K562 (cell line): ENCODE measurements around the gene ACOT7. TPM values are rescaled to one million over a fixed set of nuclear protein-coding genes. Genes with fewer than 3 reads are reported as not detected.
A peak's percentile ranks its signal among the peaks of the same experiment; 100 is the strongest.

Source experiments
- ATAC-seq: fragments of 200-7000 bp; cut with Tn5 transposase; 3 replicates; pipeline ENCODE4 v1.9.1; 2020; ENCODE audit warnings: moderate library complexity
- BruUV-seq: library from RNA; stranded (reverse); fragments of 400-500 nt; replicated peaks from 2 replicates; lab custom pipeline; 2021; lab: Mats Ljungman, UMichigan
- CTCF ChIA-PET: fragments of 300-600 bp; formaldehyde crosslinking; extraction: SDS; loops from one replicate; lab custom pipeline; 2021; ENCODE audit warnings: low intra/inter-chr PET ratio; lab: Yijun Ruan, JAX
- POLR2A ChIA-PET: fragments of 300-600, 350-650 bp; sonication (Branson Sonifier 250); formaldehyde crosslinking; extraction: SDS; loops from one replicate; lab custom pipeline; 2021; ENCODE audit warnings: antibody characterized with exemption, inconsistent platforms; lab: Yijun Ruan, JAX
- DNase-seq, 4 experiments: peaks; one replicate each; pipeline versions ENCODE4 v3.0.0 to v3.0.0-alpha.2; 2011 to 2018; ENCODE audit warnings: low spot score in 3 of 4, mixed read lengths in 3 of 4; ENCODE audit errors: extremely low read depth in 1 of 4
- FAIRE-seq: peaks from 2 replicates; lab custom pipeline; 2011; peaks lifted over from hg19 to GRCh38; lab: Jason Lieb, UNC
- H2AFZ ChIP-seq: 2 replicates; pipeline ENCODE4 v1.6.0; 2011; ENCODE audit warnings: low read depth, low read length, control low read depth, inconsistent platforms
- H3K27ac ChIP-seq: fragments of 200-600 bp; 3 replicates; pipeline ENCODE4 v1.8.0; 2011; ENCODE audit warnings: low read depth, mild to moderate bottlenecking, control low read depth, inconsistent platforms, low read length, moderate library complexity, mixed read lengths; ENCODE audit errors: extremely low read depth
- H3K27me3 ChIP-seq, 2 experiments: fragments of 300-600 bp in 1 of 2; 2 replicates in 1 of 2; 3 replicates in 1 of 2; pipeline versions ENCODE4 v1.6.0 to v1.8.0; 2011; ENCODE audit warnings: inconsistent platforms in 2 of 2, low read length in 2 of 2, mild to moderate bottlenecking in 1 of 2, mixed read lengths in 1 of 2, moderate library complexity in 1 of 2; ENCODE audit not compliant: control insufficient read depth in 2 of 2, insufficient read depth in 2 of 2
- H3K36me3 ChIP-seq: fragments of 300-600 bp; 3 replicates; pipeline ENCODE4 v1.8.0; 2011; ENCODE audit warnings: mild to moderate bottlenecking, low read length, inconsistent platforms; ENCODE audit not compliant: control insufficient read depth, insufficient read depth
- H3K4me1 ChIP-seq, 2 experiments: fragments of 200-600 bp in 1 of 2; replicated peaks in 1 of 2; 2 replicates in 1 of 2; 3 replicates in 1 of 2; pipeline versions ENCODE4 v1.5.1 to v1.8.0; 2011; ENCODE audit warnings: inconsistent platforms in 2 of 2, low read length in 2 of 2, mild to moderate bottlenecking in 1 of 2, mixed read lengths in 1 of 2, moderate library complexity in 1 of 2; ENCODE audit not compliant: control insufficient read depth in 2 of 2, insufficient read depth in 2 of 2
- H3K4me2 ChIP-seq: 2 replicates; pipeline ENCODE4 v1.6.1; 2011; ENCODE audit warnings: low read length, control low read depth, inconsistent platforms, mixed read lengths; ENCODE audit not compliant: insufficient read depth
- H3K4me3 ChIP-seq: fragments of 200-600 bp; sonication (generic), shearing (Covaris generic); 2 replicates; pipeline ENCODE4 v1.5.1; 2016; ENCODE audit warnings: control low read depth, inconsistent platforms
- H3K79me2 ChIP-seq: fragments of 200-600 bp; 3 replicates; pipeline ENCODE4 v1.8.0; 2011; ENCODE audit warnings: low read length, inconsistent platforms; ENCODE audit not compliant: control insufficient read depth, insufficient read depth
- H3K9ac ChIP-seq, 2 experiments: 2 replicates each; pipeline versions ENCODE4 v1.6.0 to v1.6.1; 2011; ENCODE audit warnings: low read depth in 2 of 2, low read length in 2 of 2, control low read depth in 1 of 2, inconsistent platforms in 1 of 2, mild to moderate bottlenecking in 1 of 2, mixed read lengths in 1 of 2; ENCODE audit not compliant: insufficient read depth in 1 of 2
- H3K9me1 ChIP-seq: one replicate; pipeline ENCODE4 v1.6.0; 2011; ENCODE audit warnings: inconsistent platforms, mild to moderate bottlenecking, low read length, moderate library complexity; ENCODE audit not compliant: control insufficient read depth, insufficient read depth
- H3K9me3 ChIP-seq: replicated peaks from 2 replicates; pipeline ENCODE4 v1.5.1; 2011; ENCODE audit warnings: low read depth, low read length, inconsistent platforms; ENCODE audit not compliant: control insufficient read depth, insufficient read depth
- H4K20me1 ChIP-seq: replicated peaks from 2 replicates; pipeline ENCODE4 v1.6.1; 2011; ENCODE audit warnings: low read length, inconsistent platforms, mixed read lengths; ENCODE audit not compliant: control insufficient read depth, insufficient read depth
- ARID1B ChIP-seq: fragments of 450-650 bp; IDR thresholded peaks from 2 replicates; pipeline ENCODE4 v1.6.1; 2016; ENCODE audit warnings: antibody characterized with exemption, mild to moderate bottlenecking, inconsistent platforms
- ATF3 ChIP-seq, 2 experiments: fragments of 450-650 bp in 1 of 2; sonication (generic) in 1 of 2; formaldehyde crosslinking in 1 of 2; IDR thresholded peaks in 1 of 2; conservative IDR thresholded peaks in 1 of 2; 2 replicates each; pipeline versions ENCODE4 v1.6.1 to v1.8.1; 2016 to 2023; ENCODE audit warnings: mild to moderate bottlenecking in 2 of 2, moderate library complexity in 2 of 2, inconsistent platforms in 1 of 2, missing genetic modification reagents in 1 of 2
- CAMTA2 ChIP-seq: fragments of 250-450 bp; sonication (Bioruptor Pico); conservative IDR thresholded peaks from 2 replicates; pipeline ENCODE4 v1.5.1; 2022
- ETV6 ChIP-seq, 3 experiments: fragments of 150-350 bp in 1 of 3; sonication (generic) in 1 of 3; formaldehyde crosslinking in 1 of 3; IDR thresholded peaks; 2 replicates each; pipeline versions ENCODE4 v1.6.1 to v1.8.0; 2014 to 2022; ENCODE audit warnings: borderline replicate concordance in 2 of 3, low read depth in 2 of 3, antibody characterized with exemption in 1 of 3, low read length in 1 of 3, mild to moderate bottlenecking in 1 of 3, missing genetic modification reagents in 1 of 3
- FOSL1 ChIP-seq: fragments of 200-800 bp; sonication (Bioruptor generic); conservative IDR thresholded peaks from 2 replicates; pipeline ENCODE4 v1.6.1; 2016; ENCODE audit warnings: missing genetic modification characterization, missing compliant biosample characterization
- FOXJ3 ChIP-seq: sonication (generic); formaldehyde crosslinking; IDR thresholded peaks from 2 replicates; pipeline ENCODE4 v1.4.0; 2020; ENCODE audit warnings: mild to moderate bottlenecking, missing genetic modification reagents
- LEF1 ChIP-seq: fragments of 450-650 bp; IDR thresholded peaks from 2 replicates; pipeline ENCODE4 v1.6.1; 2016; ENCODE audit warnings: mild to moderate bottlenecking
- MLLT1 ChIP-seq, 2 experiments: fragments of 450-650 bp; IDR thresholded peaks; 2 replicates each; pipeline ENCODE4 v1.6.1; 2016
- MYBL2 ChIP-seq, 2 experiments: fragments of 450-650 bp in 1 of 2; sonication (generic) in 1 of 2; formaldehyde crosslinking in 1 of 2; IDR thresholded peaks; 2 replicates each; pipeline versions ENCODE4 v1.6.1 to v1.8.1; 2017 to 2022; ENCODE audit warnings: borderline replicate concordance in 1 of 2, inconsistent platforms in 1 of 2, low read depth in 1 of 2, mild to moderate bottlenecking in 1 of 2, missing genetic modification reagents in 1 of 2, moderate library complexity in 1 of 2
- NFE2L1 ChIP-seq: fragments of 450-650 bp; IDR thresholded peaks from 2 replicates; pipeline ENCODE4 v1.6.1; 2016; ENCODE audit warnings: missing genetic modification characterization, low read depth, mild to moderate bottlenecking, missing compliant biosample characterization, moderate library complexity, borderline replicate concordance
- PCBP1 ChIP-seq: fragments of 200-400 bp; formaldehyde crosslinking; IDR thresholded peaks from 2 replicates; pipeline ENCODE4 v1.6.1; 2018; ENCODE audit warnings: mild to moderate bottlenecking, low read depth, low read length; ENCODE audit not compliant: poor library complexity, severe bottlenecking
- ZMIZ1 ChIP-seq, 2 experiments: fragments of 150-350 bp in 1 of 2; IDR thresholded peaks; 2 replicates each; pipeline ENCODE4 v1.6.1; 2012 to 2016; ENCODE audit warnings: low read depth in 2 of 2, low read length in 2 of 2, mild to moderate bottlenecking in 1 of 2, moderate library complexity in 1 of 2
- ZNF384 ChIP-seq: IDR thresholded peaks from 2 replicates; pipeline ENCODE4 v1.6.1; 2012; ENCODE audit warnings: low read depth, low read length, improper control_type of control experiment
- WGBS: fragments of 100-300 bp; shearing (Covaris generic); methylation state at CpG from one replicate; pipeline ENCODE4 v1.1.6; 2016; ENCODE audit warnings: low coverage, mixed read lengths; ENCODE audit not compliant: insufficient coverage; ENCODE audit errors: missing lambda C conversion rate; 5-methylcytosine and 5-hydroxymethylcytosine counted together
- in situ Hi-C: fragments of 300-500 bp; cut with MboI; formaldehyde crosslinking; loops from 4 replicates; pipeline ENCODE4 v1.15.0; 2018; ENCODE audit warnings: inconsistent platforms, mixed read lengths
- intact Hi-C: fragments of 100-400 bp; cut with micrococcal nuclease; formaldehyde crosslinking; loops from 2 replicates; pipeline ENCODE4 v1.14.2; 2022
- polyA plus RNA-seq, 8 experiments: library from polyadenylated mRNA; depleted of rRNA in 4 of 8; stranded (reverse) in 5 of 8; unstranded in 3 of 8; fragments of >200 nt; fragmentation: Nextera tagmentation in 2 of 8; fragmentation: Illumina TruSeq in 1 of 8; extraction: Ambion mirVana in 2 of 8; extraction: Trizol in 1 of 8; gene quantifications; 2 replicates each; pipeline versions ENCODE4 v1.2.1 to v1.2.3, GENCODE V29; 2011 to 2014; ENCODE audit warnings: inconsistent platforms in 1 of 8, missing spikeins in 1 of 8
- total RNA-seq, 7 experiments: library from RNA; depleted of rRNA in 6 of 7; stranded (reverse); fragments of >200 nt in 6 of 7; fragmentation: Illumina TruSeq in 2 of 7; extraction: Trizol in 2 of 7; gene quantifications; 2 replicates each; pipeline versions ENCODE4 v1.2.1 to v1.2.3, GENCODE V29; 2011 to 2021; ENCODE audit warnings: low replicate concordance in 1 of 7

Gene ACOT7
- total and polyA plus RNA-seq, 9 of the 15 experiments (the other 6 are each of a cell fraction or from before 2014, with no cell fraction given): 7.0 to 92.6 (median 37.2) TPM

- no peak overlapping the region for H2AFZ ChIP-seq
- CTCF ChIA-PET: no interaction called here
- POLR2A ChIA-PET: interaction anchor here (0.6 to 1.2 kb wide), 4 partner anchors 11 to 201 kb away, joined by 3 to 4 read pairs (median 3); no protein-coding TSS in a partner anchor
- intact Hi-C loops (no loop called here), in situ Hi-C loops (no loop called here)
- peak; percentile 37 to 59 (median 51) for DNase-seq
- 16% methylated on average over 10 of the region's 11 CpGs for WGBS
- H3K9ac ChIP-seq: peak overlapping the region in 1 of 2 experiments; percentile 8; a peak in 1 of 4 replicates
- H4K20me1 ChIP-seq: no peaks in the 10 kb centered on the region; the same call in none of the 2 replicates
- H3K4me3 ChIP-seq: no peak overlapping the region
- no TSS peak for BruUV-seq
- peak overlapping the region; percentile 15; the same call in 1 of the 2 replicates for H3K4me2 ChIP-seq
- H3K79me2 ChIP-seq: no peaks in the 10 kb centered on the region
- peaks cover 5% of the 10 kb centered on the region for H3K9me1 ChIP-seq
- no peaks in the 10 kb centered on the region for H3K9me3 ChIP-seq
- FAIRE-seq: peak; percentile 79
- peaks cover 14% of the 10 kb centered on the region; the same call in 1 of the 3 replicates for H3K36me3 ChIP-seq
- H3K4me1 ChIP-seq: peaks cover 13 to 24% of the 10 kb centered on the region in 2 experiments
- H3K27me3 ChIP-seq: no peaks in the 10 kb centered on the region
- peak; percentile 75 for ATAC-seq
- peak overlapping the region; percentile 18; the same call in 2 of the 3 replicates for H3K27ac ChIP-seq
- TF ChIP-seq LEF1: peak; percentile 20; the same call in 1 of the 2 replicates
- no peak for TF ChIP-seq ETV6 (IDR thresholded peaks at IDR 0.05; ENCODE audit: borderline replicate concordance in 1 of 2, low read depth in 2 of 2, low read length in 1 of 2)
- TF ChIP-seq ETV6 (CRISPR knock-in tag; IDR thresholded peaks at IDR 0.05; ENCODE audit: borderline replicate concordance): no peak
- TF ChIP-seq ATF3 (IDR thresholded peaks at IDR 0.05): peak; percentile 59
- TF ChIP-seq ATF3 (CRISPR knock-in tag; conservative IDR thresholded peaks at IDR 0.05): no peak
- no peak for TF ChIP-seq PCBP1
- no peak for TF ChIP-seq FOXJ3 (CRISPR knock-in tag)
- peak; percentile 81 for TF ChIP-seq ARID1B
- peak in 1 of 2 experiments; percentile 55; a peak in 1 of 4 replicates for TF ChIP-seq ZMIZ1 (IDR thresholded peaks at IDR 0.05; ENCODE audit: low read depth in 2 of 2, low read length in 2 of 2)
- TF ChIP-seq NFE2L1 (tag): no peak
- TF ChIP-seq FOSL1 (tag): peak; percentile 81
- TF ChIP-seq CAMTA2 (CRISPR knock-in tag): no peak
- no peak for TF ChIP-seq MYBL2 (IDR thresholded peaks at IDR 0.05; ENCODE audit: low read depth)
- TF ChIP-seq MYBL2 (CRISPR knock-in tag; IDR thresholded peaks at IDR 0.05; ENCODE audit: borderline replicate concordance): no peak
- no peak for TF ChIP-seq ZNF384
- TF ChIP-seq MLLT1 (IDR thresholded peaks at IDR 0.05): 0 out of 4 replicates have a peak, but pooled peaks of 1 of the 2 experiments have one; percentile 20
These were observed 76.3 kb downstream of the ACOT7 start for GRCh38 chr1:6317098-6317760.
